GM19099 (cell line): ENCODE results near the gene AOPEP.

Experiments
- POLR2A ChIP-seq: IDR thresholded peaks from 3 replicates; pipeline ENCODE4 v1.6.1; 2011; ENCODE audit warnings: low read depth; ENCODE audit not compliant: insufficient read length; ENCODE audit errors: extremely low read depth

The AOPEP gene

DNA sequence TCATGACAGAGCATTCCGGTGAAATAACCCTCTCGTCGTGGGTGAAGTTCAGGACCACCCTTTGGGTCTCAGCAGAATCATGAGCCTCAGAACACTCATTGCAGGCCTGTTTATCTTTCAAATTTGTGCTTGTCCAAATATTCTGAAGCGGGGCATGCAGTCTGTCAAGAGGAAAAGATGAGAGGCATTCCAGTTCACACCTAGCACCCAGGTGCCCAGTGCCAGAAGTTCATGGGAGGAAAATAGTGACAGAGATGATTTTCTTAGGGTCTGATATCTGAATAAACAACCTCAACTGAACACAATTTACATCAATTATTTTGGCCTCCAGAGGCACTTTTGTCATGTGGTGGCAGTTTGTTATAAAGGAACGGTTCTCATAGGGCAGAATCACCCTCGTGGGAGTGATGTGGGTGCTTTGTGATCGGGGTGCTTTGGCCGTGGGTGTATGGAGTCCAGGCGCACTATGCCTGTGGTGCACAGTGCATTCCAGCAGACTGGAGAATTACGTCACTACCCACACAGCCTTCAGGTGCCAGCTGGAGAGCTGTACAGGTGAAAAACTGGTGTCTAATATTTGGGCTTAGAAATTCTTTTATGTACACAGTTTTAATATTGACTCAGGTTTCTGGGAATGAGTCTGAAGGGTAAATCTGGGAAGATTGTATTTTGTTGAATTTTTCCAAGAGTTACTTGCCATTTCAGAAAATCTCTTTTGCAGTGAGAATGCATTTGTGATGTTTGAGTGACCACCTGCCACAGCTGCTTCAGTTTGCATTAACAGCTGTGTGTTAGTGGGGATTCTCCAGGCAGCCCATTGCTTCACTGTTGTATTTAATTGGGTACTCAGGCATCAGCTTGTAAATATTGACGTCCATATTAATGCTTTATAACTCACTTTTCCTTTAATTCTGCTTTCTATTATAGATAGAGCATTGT is 301.7 kb downstream of the AOPEP start:
- TF ChIP-seq POLR2A = no peak

DNA sequence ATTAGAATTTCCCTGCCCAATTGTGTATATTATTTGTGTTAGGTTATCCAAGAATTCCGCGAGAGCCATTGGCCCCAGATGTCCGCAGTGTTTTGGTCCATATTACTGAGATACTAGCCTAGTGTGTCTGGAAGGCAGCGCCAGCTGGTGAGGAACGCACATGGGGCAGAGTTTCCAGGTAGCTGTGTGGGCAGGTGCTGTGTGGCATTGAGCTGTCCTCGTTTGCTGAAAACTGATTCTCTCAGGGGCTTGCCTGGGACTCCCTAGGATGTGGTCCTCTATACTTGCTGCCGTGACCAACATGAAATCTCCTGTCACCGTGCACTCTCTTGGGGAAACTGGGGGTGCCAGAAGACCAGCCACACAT is 302.3 kb downstream of the AOPEP start:
- TF ChIP-seq POLR2A = no peak

DNA sequence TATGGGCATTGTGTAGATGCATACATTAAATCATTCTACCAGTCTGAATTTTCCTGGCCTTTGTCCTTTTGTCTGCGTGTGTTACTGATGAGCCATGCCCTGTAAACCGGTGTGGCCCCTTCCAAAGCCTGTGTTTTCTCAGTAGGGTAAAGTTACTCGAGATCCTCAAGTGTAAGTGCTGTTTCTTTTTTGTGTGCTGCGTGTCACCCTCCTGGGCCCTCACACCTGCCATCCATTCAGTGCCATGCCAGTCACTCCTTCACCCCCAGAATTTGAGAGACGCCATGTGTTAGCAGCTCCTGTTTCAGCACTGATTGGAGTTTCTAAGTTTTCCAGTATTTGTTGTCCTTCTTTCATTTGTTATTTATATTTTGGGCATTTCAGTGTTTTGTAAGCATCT is 302.8 kb downstream of the AOPEP start:
- no peak for TF ChIP-seq POLR2A

DNA sequence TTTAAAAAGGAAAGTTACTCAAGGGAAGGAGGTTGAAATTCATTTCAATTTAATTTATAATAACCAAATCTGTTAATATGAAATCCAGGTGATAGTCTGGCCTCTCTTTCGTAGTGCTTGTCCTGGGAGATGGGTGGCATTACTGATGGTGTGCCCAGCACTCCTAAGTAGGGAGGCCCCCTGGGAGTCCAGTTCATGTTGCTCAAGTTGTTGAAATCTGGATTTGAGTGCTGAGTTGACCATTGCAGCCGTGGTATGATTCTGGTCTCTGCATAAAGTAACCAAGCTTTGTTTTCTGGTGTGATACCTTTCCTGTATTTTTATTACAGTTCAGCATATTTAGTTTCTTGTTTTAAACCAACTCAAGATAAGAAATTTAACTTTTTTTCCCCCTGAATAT is 303.2 kb downstream of the AOPEP start:
- TF ChIP-seq POLR2A = no peak

DNA sequence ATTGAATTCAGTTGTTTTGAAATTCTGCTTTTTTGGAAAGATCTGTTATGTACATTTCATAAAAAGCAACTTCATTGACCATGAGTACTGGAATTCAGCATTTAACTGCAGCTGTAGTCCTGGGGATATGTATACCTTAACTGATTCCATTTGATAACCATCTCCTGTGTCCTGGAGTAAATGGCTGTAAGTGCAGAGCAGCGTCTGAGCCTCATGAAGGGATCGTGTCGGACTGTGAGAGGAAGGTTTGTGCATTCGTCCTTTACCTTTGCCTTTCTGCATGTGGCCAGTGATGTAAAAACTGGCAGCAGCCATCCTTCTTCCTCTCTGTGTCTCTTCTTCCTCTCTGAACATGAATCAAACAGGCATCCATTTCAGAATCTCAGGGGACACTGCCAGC is 303.8 kb downstream of the AOPEP start:
- no peak for TF ChIP-seq POLR2A

DNA sequence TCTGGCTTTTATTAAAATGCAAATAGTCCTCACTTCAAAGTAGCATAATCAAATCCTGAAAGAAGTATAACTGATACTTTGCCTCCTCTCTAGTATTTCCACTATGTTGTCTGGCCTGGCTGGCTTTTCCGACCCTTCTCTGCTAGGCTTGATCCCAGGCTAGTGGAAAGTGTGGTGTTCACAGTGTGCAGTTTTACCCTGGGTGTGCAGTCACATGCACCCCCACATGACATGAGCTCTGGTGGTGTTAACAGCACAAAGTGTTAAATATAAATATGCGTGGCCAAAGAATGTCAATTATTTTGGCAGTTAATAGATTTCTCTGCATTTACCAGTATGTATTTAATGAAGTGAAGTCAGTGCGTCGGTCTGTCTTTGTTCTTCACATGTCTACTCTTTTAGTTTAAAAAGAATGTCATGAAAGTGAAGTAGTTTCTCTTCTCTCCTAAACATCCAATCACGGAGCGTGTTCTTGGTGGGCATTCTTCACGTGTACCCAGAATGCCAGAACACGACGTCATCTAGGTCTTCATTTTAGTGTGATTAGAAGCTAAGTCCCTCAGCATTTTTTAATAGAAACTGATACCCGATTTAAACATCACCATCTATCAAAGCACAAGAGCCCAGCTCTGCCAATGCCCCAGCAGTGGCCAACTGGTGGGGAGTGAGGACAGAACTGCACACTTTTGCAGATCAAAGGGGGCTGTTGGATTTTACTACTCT is 304.6 kb downstream of the AOPEP start:
- TF ChIP-seq POLR2A = no peak

DNA sequence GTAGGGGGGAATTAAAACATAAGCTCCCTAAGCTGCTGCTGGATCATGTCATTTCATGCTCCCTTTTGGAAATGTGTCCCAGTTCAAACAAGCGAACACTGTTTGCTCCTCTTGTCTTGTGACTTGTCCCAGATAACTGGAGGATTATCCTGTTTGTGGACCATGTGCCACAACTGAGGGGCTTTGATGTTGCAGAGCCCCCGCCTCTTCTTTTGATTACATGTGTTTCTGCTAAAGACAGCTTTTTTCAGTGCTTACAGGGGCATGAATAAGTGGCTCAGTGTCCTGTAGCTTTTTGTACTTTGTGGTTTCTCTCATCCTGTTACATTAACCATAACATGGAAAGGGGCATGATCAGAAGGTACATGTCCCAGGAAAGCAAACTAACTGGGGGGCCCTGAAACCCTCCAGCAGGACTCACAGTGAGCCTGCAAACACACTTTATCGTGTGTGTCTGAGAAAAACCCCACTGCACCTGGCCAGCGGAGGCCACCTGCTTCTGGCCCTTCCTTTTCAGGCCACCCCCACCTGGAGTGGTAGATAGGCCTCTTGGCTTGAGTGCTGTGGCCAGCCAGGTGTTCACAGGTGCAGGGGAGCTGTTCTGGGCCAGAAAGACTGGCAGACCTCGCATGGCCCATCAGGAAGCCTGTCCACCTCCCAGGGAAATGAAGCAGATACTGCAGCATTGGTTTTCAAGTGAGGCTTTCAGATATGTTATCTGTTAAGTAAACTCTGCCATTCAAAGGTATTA is 305.4 kb downstream of the AOPEP start:
- no peak for TF ChIP-seq POLR2A

DNA sequence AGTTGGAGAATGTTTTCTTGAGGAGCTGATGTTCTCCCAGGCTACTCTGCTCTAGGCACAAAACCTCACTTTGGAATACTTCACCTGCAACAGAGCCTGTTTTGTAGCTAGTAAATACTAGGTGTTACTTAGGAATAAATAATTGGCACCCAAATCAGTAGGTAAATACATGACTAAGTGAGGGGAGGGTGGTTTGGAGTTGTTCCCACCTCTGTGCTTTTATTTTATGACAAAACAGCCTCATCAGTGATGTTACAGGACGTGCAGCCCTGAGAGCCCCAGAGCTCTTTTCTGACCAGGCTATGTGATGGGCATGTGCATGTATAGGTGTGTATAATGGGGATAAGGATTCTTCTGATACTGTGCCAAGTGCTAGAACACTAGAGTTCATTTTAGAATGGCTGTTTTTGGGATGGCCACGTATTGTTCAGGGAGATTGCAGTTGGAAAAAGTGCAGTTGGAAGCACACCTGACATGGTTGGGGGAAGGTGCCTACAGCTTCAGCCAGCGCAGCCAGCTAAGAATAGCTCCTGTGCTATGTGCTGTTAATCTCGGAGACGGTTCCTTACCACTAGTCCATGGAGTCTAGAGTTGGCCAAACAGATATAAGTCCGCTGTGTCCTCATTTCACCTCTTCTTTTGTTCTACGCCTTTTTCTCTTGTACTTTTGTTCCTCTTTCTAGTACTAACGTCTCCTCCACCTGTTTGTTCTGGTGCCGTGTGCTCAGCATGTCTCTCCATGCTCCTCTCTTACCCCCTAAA is 306.3 kb downstream of the AOPEP start:
- no peak for TF ChIP-seq POLR2A

DNA sequence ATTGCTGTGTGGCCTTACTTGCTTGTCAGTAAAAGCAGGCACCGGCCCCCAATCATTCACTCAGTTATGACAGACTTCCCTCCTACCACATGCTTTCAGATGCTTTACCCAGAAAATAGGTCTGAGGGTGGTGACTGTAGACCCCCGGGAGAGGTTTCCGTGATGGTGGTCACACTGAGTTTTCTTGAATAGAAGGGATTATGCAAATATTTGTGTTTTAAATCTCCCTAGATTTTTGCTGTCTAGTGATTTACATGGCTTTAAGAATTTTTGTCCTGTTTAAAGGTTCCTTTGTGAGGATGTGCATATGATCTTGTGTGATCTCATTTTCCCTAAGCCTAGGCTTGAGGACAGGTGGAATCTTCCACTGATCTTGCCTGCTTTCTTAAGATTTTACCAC is 309.3 kb downstream of the AOPEP start:
- TF ChIP-seq POLR2A = no peak

DNA sequence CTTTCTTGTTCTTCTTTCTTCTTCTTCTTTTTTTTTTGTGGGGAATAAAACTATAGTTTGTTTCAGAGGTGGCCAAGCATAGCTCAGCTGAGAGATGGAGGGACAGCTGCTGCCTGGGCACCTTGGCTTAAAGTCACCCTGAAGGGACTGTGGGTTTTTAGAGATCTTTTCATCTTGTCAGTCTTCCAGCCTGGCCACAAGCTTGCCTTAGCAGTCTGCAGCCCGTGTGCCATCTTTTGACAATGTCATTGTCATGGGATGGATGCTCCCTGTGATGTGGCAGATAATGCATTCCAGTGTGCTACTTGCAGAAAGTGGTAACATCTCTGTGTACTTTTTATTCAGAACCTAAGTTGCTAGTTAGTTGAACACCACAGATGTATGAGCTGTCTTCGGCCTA is 310.2 kb downstream of the AOPEP start:
- TF ChIP-seq POLR2A = no peak

DNA sequence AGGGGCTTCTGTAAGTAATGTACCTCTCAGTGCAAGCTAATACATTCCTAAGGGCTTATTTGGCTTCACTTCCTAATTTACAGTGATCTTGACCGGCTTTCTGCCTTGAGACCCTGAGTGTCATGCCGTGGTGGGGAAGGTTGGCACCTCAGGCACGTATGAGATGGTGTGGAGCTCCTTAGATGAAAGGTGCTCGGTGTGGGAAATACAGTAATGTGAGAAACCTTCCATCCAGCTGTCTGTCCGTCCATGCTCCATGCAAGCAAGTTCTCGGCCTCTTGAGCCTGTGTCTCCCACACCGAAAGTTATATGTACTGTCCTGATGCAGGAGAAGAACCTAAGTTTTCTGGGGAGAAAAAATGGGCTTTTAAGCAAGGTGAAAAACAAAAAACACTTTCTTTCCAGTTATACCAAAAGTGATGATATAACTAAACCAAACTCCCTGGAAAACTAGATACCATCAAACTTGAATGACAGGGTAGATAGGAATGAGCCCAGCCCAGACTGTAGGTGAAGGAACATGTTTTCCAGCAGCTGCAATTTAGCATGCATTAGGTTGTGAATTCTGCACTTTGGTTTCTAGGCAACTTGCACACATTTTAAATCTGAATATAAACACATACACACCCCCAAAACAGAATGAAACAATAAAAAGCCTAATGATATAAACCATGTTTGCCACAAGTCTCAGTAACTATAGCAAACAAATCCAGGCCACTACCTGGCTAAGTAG is 311.5 kb downstream of the AOPEP start:
- no peak for TF ChIP-seq POLR2A

DNA sequence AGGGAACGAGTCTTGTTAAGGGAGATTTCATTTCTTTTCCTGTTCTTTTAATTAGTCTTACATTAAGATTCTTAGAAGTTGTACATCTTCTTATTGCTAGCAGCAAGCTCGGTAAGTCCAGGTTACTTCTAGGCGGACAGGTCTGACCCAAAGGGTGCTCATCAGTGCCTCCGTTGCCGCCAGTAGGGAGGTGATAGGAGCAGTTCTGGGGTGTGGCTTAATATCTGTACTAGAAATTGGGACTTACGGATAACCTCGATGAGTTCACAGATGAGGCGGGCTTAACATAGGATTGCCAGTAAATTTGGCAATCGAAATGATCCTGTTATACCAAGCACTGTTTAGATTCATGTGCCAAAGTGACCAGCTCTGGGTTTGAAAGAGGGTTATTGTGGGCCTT is 312.2 kb downstream of the AOPEP start:
- TF ChIP-seq POLR2A = no peak

DNA sequence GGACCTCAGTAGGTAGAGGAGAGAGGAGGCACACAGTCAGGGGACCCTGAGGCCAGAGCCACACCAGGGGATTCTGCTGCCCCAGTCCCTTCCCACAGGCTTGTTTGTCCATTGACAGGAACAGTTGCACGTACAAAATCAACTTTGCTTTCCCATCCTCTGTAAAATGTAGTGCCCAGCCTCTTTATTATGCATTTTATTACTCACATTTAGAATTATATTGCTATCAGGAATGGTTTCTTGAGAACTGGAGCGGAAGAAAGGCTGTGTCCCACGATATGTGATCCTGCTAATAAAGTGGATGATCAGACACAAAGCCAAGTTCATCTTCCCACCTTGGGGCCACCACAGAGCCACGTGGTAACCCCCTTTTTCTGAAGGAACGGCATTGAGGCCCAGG is 313.6 kb downstream of the AOPEP start:
- TF ChIP-seq POLR2A = no peak

DNA sequence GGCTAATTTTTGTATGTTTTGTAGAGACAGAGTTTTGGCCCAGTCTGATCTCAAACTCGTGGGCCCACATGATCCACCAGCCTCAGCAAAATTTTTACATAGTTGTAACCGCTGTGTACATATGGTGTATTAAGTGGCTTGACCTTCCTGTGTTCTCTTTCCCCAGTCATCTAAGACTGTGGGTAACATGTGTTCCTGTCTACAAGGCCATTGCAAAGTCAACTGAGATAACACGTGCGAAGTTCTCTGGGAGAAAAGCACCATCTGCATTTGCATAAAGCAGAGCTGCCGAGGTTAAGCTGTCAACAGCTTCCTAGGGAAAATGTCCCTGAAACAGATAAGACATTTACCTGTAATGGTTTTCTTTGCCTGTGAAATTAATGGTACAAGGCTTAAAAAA is 317.3 kb downstream of the AOPEP start:
- no peak for TF ChIP-seq POLR2A
